DOHH2 (cell line): ENCODE measurements around the gene NFIB.

Experiments used
- EZH2phosphoT487 ChIP-seq: fragments of 200-600 bp; sonication (generic); IDR thresholded peaks from 2 replicates; pipeline ENCODE4 v1.6.1; 2017; ENCODE audit warnings: borderline replicate concordance, mild to moderate bottlenecking, antibody characterized with exemption, low read length, moderate library complexity, mixed read lengths
- TF ChIP-seq, protein P1 (sequence below): fragments of 200-600 bp; sonication (generic); IDR thresholded peaks from one replicate; pipeline ENCODE4 v1.5.1; 2014; ENCODE audit warnings: antibody characterized with exemption, mild to moderate bottlenecking, low read depth, low read length; ENCODE audit not compliant: poor library complexity, severe bottlenecking

DNA sequence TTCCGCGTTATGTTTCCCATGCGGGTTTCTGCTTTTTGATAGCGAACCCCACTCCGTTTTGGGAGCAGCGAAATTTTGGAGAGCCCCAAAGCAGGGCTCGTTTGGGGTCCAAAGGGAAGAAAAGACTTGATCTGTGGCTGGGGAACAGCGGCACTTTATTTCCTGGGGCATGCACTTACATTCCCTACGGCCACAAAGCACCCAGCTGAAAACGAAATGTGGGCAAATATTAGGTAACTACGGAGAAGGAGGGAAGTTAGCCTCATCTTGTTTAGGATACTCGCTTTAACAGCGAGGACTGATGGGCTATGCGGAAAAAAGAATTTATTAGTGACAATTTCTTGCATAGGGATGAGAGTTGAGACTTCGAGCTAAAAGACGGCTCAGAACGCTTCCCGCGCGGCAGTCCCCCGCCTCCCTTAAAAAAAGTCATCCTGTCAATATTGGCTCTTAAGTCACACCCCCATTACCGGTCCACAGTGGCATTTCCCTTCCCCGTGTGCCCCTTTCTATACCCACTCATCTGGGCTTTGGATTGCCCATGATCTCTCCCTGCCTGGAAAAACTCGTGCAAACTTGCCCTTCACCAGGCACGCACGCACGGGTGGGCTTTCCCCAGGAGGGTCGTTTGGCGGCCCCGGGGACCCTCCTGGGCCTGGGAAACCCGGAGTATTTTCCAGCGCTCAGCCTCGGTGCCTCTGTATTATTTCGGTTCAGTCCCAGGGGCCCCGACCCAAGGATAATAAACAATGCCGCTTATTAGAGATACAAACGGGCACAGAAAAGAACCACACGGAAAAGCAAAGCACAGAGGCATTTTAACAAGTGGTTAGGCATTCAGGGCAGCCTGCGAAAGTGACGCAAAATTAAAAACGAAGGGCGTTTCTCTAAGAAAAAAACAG is 35.8 kb upstream of the NFIB start:
- TF ChIP-seq, protein P1, sequence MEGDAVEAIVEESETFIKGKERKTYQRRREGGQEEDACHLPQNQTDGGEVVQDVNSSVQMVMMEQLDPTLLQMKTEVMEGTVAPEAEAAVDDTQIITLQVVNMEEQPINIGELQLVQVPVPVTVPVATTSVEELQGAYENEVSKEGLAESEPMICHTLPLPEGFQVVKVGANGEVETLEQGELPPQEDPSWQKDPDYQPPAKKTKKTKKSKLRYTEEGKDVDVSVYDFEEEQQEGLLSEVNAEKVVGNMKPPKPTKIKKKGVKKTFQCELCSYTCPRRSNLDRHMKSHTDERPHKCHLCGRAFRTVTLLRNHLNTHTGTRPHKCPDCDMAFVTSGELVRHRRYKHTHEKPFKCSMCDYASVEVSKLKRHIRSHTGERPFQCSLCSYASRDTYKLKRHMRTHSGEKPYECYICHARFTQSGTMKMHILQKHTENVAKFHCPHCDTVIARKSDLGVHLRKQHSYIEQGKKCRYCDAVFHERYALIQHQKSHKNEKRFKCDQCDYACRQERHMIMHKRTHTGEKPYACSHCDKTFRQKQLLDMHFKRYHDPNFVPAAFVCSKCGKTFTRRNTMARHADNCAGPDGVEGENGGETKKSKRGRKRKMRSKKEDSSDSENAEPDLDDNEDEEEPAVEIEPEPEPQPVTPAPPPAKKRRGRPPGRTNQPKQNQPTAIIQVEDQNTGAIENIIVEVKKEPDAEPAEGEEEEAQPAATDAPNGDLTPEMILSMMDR, result no peak
- no peak for TF ChIP-seq EZH2phosphoT487
